ENCODE data around the gene SLC2A6. TPM values are rescaled to one million over a fixed set of nuclear protein-coding genes. Genes with fewer than 3 reads are reported as not detected.

Gene SLC2A6
- total RNA-seq, 8 experiments from 2014 or later: 4.7 to 23.0 (median 9.7) TPM

DNA sequence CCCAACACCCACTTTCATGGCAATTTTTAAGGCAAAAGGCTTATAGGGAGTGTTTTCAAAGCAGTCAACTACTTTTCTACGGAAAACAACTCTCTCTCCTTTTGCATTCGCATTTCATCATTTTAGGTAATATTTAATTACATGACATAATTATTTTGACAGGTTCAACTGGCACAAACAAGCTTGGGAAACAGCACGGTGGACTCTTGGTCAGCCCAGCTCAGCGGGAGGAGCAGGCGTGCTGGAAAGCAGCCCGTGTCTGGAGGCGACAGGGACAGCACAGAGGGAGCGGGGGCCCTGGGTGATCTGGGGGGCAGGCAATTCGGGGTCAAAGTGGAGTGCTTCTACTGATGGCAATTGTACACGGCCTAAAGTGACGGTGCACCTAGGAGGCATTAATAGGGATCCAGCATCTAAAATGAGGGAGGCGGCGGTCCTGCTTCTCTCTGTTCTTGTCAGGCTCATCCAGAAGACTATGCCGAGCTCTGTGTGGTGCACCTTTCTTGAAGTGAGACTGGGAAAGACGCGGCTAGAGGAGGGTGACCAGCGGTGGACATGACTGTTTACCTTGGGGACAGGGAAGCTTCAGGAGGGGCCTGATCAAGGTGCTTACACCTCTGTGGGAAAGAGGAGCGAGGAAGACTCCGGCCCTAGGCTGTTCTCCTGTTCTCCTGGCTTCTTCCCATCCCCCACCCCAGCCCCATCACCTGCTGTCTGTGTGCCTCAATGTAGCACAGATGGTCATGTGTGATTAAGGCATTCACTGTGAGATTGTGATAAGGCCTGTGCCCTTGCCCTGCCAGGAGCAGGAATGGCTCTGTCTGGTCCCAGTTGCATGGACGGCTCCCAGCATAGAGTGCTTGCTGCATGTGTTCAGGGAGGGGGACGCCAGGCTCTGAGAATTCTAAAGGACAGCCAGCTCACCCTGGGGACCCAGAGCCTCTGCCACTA, 42.5 kb upstream of the SLC2A6 start:
- Histone ChIP-seq H3K27ac (no peak overlapping the region), H3K4me3 (no peak overlapping the region), H3K4me1 (replicated peaks in 1 of 2) (peaks cover 1 to 2% of the 10 kb centered on the region in 2 donors)
- peak in 3 of 8 experiments; percentile 55 to 57 (median 56) for ATAC-seq (replicated peaks in 6 of 8)
- 55 to 100% (median 92%) methylated on average over 1 to 7 of the region's 21 CpGs; no CpG with 5 or more reads in 2 of the 10 experiments for WGBS, 10 experiments
- in situ Hi-C loops (cut with MboI; ENCODE audit: low pct_unique_long_range_greater_than_20kb in 2 of 9, low sequenced_read_pairs in 9 of 9, unreplicated experiment in 9 of 9): no loop called here

GRCh38 chr9:133520121-133520835, 41.4 kb upstream of the SLC2A6 start:
- ATAC-seq (replicated peaks in 6 of 8): peak in 1 of 8 experiments; percentile 4
- Histone ChIP-seq H3K4me3 (no peak overlapping the region), H3K27ac (no peak overlapping the region), H3K4me1 (replicated peaks in 1 of 2) (no peaks in the 10 kb centered on the region)
- in situ Hi-C loops (cut with MboI; ENCODE audit: low pct_unique_long_range_greater_than_20kb in 2 of 9, low sequenced_read_pairs in 9 of 9, unreplicated experiment in 9 of 9): no loop called here
- 73 to 91% (median 81%) methylated on average over 1 to 5 of the region's 24 CpGs; no CpG with 5 or more reads in 5 of the 10 experiments for WGBS, 10 experiments

DNA sequence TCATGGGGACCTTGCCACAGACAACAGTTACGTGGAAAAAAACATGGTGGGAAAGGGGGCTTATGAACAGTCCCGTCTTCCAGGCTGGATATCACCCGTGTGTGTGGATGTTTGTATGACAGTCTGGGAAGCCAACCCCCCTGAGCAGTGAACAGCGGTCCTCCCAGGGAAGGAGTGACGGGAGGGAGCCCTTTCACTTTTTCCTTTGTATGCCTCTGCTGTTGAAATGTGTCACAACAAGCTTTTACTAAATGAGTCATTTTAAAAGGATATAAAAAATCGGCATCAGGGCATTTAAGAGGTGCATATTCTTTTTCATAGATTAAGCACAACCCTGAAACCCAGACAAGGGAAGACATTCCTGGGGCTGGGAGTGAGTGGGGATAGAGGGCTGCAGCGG, 40.8 kb upstream of the SLC2A6 start:
- 25 to 82% (median 50%) methylated on average over 2 to 5 of the region's 7 CpGs; no CpG with 5 or more reads in 3 of the 10 experiments for WGBS, 10 experiments
- no peak overlapping the region for H3K27ac ChIP-seq
- peak in 2 of 8 experiments; percentile 14 to 47 for ATAC-seq (replicated peaks in 6 of 8)
- H3K4me3 ChIP-seq: no peak overlapping the region
- in situ Hi-C loops (cut with MboI; ENCODE audit: low pct_unique_long_range_greater_than_20kb in 2 of 9, low sequenced_read_pairs in 9 of 9, unreplicated experiment in 9 of 9): no loop called here
- H3K4me1 ChIP-seq (replicated peaks in 1 of 2): peaks cover 1 to 2% of the 10 kb centered on the region in 2 donors

DNA sequence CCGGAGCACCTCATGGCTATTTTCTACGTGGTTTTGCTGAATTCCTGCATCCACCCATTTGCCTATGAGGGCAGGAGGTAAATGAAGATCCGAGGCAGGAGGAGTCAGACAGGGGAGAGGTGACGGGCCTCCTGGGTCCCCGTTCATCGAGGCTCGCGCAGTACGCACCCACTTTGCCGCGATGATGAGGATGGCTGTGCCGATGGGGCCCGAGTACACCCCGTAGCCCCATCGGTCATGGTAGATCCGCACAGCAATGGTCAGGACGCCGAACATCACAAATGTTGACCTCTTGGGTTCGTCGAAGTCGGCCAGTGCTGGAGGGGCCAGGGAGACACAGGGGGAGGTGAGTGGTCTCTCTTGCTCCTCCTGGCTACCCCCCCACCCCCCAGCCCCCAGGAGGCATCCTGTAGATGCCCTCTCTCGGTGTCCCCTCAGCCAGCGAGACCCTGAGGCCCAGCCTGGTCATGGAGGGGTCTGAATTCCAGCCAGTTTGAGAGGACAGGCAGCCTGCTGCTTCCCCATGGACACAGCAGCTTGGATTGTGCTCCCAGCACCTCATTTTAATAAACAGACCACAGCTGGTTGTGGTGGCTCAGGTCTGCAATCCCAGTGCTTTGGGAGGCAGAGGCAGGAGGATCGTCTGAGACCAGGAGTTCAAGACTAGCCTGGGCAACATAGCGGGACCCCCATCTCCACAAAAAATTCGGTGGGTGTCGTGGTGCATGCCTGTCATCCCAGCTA, 40.0 kb upstream of the SLC2A6 start:
- no peak for ATAC-seq (replicated peaks in 6 of 8)
- Histone ChIP-seq H3K4me1 (replicated peaks in 1 of 2) (peaks cover 6% of the 10 kb centered on the region in 2 donors), H3K27ac (no peak overlapping the region), H3K4me3 (no peak overlapping the region)
- in situ Hi-C loops (cut with MboI; ENCODE audit: low pct_unique_long_range_greater_than_20kb in 2 of 9, low sequenced_read_pairs in 9 of 9, unreplicated experiment in 9 of 9): no loop called here
- 67 to 90% (median 78%) methylated on average over 1 to 8 of the region's 27 CpGs; no CpG with 5 or more reads in 6 of the 10 experiments for WGBS, 10 experiments

GRCh38 chr9:133518200-133518599, 39.3 kb upstream of the SLC2A6 start:
- 17 to 100% (median 90%) methylated on average over 1 to 2 of the region's 5 CpGs; no CpG with 5 or more reads in 3 of the 10 experiments for WGBS, 10 experiments
- in situ Hi-C loops (cut with MboI; ENCODE audit: low pct_unique_long_range_greater_than_20kb in 2 of 9, low sequenced_read_pairs in 9 of 9, unreplicated experiment in 9 of 9): no loop called here
- no peak overlapping the region for H3K27ac ChIP-seq
- H3K4me3 ChIP-seq: no peak overlapping the region
- ATAC-seq (replicated peaks in 6 of 8): no peak
- peaks cover 6 to 8% of the 10 kb centered on the region in 2 donors for H3K4me1 ChIP-seq (replicated peaks in 1 of 2)

GRCh38 chr9:133517711-133518110, 38.8 kb upstream of the SLC2A6 start:
- ATAC-seq (replicated peaks in 6 of 8): no peak
- H3K4me1 ChIP-seq (replicated peaks in 1 of 2): peaks cover 6 to 8% of the 10 kb centered on the region in 2 donors
- no peak overlapping the region for H3K27ac ChIP-seq
- in situ Hi-C loops (cut with MboI; ENCODE audit: low pct_unique_long_range_greater_than_20kb in 2 of 9, low sequenced_read_pairs in 9 of 9, unreplicated experiment in 9 of 9): no loop called here
- H3K4me3 ChIP-seq: no peak overlapping the region
- 80 to 100% (median 92%) methylated on average over 1 to 4 of the region's 8 CpGs; no CpG with 5 or more reads in 6 of the 10 experiments for WGBS, 10 experiments

GRCh38 chr9:133516961-133517350, 38.1 kb upstream of the SLC2A6 start:
- peaks cover 6 to 8% of the 10 kb centered on the region in 2 donors for H3K4me1 ChIP-seq (replicated peaks in 1 of 2)
- ATAC-seq (replicated peaks in 6 of 8): no peak
- H3K27ac ChIP-seq: no peak overlapping the region
- in situ Hi-C loops (cut with MboI; ENCODE audit: low pct_unique_long_range_greater_than_20kb in 2 of 9, low sequenced_read_pairs in 9 of 9, unreplicated experiment in 9 of 9): no loop called here
- no peak overlapping the region for H3K4me3 ChIP-seq
- 17 to 100% (median 82%) methylated on average over 2 of the region's 9 CpGs; no CpG with 5 or more reads in 7 of the 10 experiments for WGBS, 10 experiments

DNA sequence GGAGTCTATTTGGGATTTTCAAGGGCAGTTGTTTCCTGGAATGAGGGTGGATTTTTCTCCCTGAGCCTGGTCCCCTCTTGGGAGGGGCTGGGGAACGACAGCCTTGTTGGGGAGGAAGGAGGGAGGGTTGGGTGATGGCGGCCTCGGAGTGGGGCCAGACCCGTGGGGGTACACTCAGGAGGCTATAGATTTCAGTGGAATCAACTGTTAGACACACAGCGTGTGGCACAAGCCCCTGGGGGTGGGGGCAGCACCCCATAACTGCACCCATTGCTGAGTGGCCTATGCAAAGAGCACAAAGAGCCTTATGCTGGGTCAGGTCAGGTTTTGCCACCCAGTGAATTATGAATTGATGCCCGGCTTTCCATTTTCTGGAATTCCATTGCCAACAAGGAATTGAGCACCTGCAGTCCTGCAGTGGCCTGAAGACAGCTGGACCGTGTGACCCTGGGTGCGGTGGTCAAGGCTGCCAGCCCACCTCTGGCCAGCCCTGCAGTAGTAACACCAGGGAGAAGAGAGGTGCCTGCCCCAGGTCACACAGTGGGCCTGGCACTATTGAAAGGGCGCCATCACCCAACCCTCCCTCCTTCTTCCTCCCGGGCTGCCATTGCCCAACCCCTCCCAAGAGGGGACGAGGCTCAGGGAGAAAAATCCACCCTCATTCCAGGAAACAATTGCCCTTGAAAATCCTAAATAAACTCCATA, 37.5 kb upstream of the SLC2A6 start:
- peaks cover 6 to 8% of the 10 kb centered on the region in 2 donors for H3K4me1 ChIP-seq (replicated peaks in 1 of 2)
- WGBS, 10 experiments: 75 to 100% (median 80%) methylated on average over 1 to 3 of the region's 11 CpGs; no CpG with 5 or more reads in 7 of the 10 experiments
- H3K27ac ChIP-seq: no peak overlapping the region
- H3K4me3 ChIP-seq: no peak overlapping the region
- no peak for ATAC-seq (replicated peaks in 6 of 8)
- in situ Hi-C loops (cut with MboI; ENCODE audit: low pct_unique_long_range_greater_than_20kb in 2 of 9, low sequenced_read_pairs in 9 of 9, unreplicated experiment in 9 of 9): no loop called here

GRCh38 chr9:133515615-133516255, 36.8 kb upstream of the SLC2A6 start:
- WGBS, 10 experiments: 58 to 100% (median 100%) methylated on average over 1 to 4 of the region's 17 CpGs; no CpG with 5 or more reads in 5 of the 10 experiments
- no peak overlapping the region for H3K27ac ChIP-seq
- in situ Hi-C loops (cut with MboI; ENCODE audit: low pct_unique_long_range_greater_than_20kb in 2 of 9, low sequenced_read_pairs in 9 of 9, unreplicated experiment in 9 of 9): no loop called here
- peaks cover 6 to 8% of the 10 kb centered on the region in 2 donors for H3K4me1 ChIP-seq (replicated peaks in 1 of 2)
- no peak overlapping the region for H3K4me3 ChIP-seq
- ATAC-seq (replicated peaks in 6 of 8): no peak

DNA sequence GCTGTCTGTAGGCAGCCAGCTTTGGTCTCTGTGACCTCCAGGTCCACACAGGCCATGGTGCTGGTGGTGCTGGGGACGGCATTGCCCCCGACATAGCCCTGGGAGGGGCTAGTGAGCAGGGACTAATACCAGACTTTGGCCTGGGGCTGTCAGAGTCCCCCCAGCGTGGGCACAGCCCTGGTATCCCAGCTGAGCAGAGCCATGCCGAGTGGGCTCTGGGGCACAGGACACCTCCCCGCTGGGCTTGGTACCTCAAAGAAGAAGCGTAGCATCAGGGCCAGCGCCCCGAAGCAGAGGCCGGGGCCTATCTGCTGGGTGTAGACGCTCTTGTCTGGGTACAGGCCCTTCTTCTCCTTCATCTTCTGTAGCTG, 36.3 kb upstream of the SLC2A6 start:
- H3K4me3 ChIP-seq: no peak overlapping the region
- H3K27ac ChIP-seq: no peak overlapping the region
- in situ Hi-C loops (cut with MboI; ENCODE audit: low pct_unique_long_range_greater_than_20kb in 2 of 9, low sequenced_read_pairs in 9 of 9, unreplicated experiment in 9 of 9): no loop called here
- peaks cover 6 to 8% of the 10 kb centered on the region in 2 donors for H3K4me1 ChIP-seq (replicated peaks in 1 of 2)
- 80 to 94% methylated on average over 1 to 6 of the region's 10 CpGs; no CpG with 5 or more reads in 8 of the 10 experiments for WGBS, 10 experiments
- no peak for ATAC-seq (replicated peaks in 6 of 8)

GRCh38 chr9:133514460-133515239, 35.8 kb upstream of the SLC2A6 start:
- WGBS, 10 experiments: 83% methylated on average over 1 of the region's 14 CpGs; no CpG with 5 or more reads in 9 of the 10 experiments

More at GRCh38 chr9:133514460-133515239, 35.8 kb upstream of the SLC2A6 start:
- Histone ChIP-seq H3K4me1 (replicated peaks in 1 of 2) (peaks cover 11 to 14% of the 10 kb centered on the region in 2 donors), H3K27ac (no peak overlapping the region), H3K4me3 (no peak overlapping the region)
- in situ Hi-C loops (cut with MboI; ENCODE audit: low pct_unique_long_range_greater_than_20kb in 2 of 9, low sequenced_read_pairs in 9 of 9, unreplicated experiment in 9 of 9): no loop called here
- ATAC-seq (replicated peaks in 6 of 8): peak; percentile 12 to 73 (median 52)
